Limb (tissue), 2 donors: ENCODE measurements around the gene PDE8A.

ENCODE experiments used
- DNase-seq, 2 donors: peaks; one replicate each; pipeline ENCODE4 v3.0.0-alpha.2; 2016; ENCODE audit errors: extremely low spot score in 2 of 2

Gene PDE8A

GRCh38 chr15:85086855-85087254 is 105.2 kb downstream of the PDE8A start:
- no peak for DNase-seq

DNA sequence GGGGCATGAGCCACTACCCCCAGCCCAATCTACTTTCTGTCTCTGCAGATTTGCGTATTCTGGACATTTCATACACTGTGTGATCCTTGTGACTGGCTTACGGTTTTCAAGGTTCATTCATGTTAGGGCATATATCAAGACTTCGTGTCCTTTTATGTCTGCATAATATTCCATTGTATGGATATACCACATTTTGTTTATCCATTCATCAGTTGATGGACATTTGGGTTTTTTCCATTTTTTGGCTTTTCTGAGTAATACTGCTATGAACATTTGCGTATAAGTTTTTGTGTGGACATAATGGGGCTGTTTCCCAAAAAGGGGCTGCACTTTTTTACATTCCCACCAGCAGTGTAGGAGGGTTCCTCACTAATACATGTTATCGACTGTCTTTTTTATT is 106.6 kb downstream of the PDE8A start:
- no peak for DNase-seq

- no peak for DNase-seq
Measured at GRCh38 chr15:85089929-85090597, 108.4 kb downstream of the PDE8A start.

GRCh38 chr15:85091990-85092389 is 110.3 kb downstream of the PDE8A start:
- no peak for DNase-seq

- DNase-seq = no peak
Measured at GRCh38 chr15:85094685-85095084, 113.0 kb downstream of the PDE8A start.

DNA sequence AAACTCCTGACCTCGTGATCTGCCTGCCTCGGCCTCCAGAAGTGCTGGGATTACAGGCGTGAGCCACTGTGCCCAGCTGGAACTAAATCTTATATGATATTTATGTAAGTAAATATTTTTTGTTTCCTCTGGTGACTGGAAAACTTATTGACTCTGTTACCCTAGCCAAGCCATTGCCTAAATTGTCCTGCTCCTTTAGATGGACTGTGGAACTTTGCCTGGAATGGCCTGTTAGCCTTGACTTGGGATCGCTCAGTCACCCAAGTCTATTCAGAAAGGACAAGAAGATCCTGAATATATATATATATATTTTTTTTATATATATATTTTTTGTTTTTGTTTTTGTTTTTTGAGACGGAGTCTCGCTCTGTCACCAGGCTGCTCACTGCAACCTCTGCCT is 113.9 kb downstream of the PDE8A start:
- DNase-seq = no peak

DNA sequence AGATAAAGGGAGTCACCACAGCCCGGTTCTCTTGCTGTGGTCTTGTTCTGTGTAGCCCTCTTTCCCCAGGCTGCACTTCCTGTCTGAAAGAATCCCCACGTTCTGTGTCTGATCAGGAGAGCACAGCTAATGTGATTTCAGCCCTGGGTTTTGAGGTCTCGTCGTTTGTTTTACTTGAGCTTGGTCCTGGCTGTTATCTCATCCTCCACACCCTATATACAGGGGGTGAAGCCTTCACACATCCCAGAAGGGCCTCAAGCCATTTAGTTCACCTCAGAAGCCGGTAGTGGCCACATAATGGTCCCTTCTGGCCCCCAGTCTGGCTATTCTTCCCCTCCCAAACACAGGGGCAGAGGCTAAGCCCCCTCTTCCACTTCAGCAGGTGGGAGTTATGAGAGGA is 115.6 kb downstream of the PDE8A start:
- DNase-seq = no peak

DNA sequence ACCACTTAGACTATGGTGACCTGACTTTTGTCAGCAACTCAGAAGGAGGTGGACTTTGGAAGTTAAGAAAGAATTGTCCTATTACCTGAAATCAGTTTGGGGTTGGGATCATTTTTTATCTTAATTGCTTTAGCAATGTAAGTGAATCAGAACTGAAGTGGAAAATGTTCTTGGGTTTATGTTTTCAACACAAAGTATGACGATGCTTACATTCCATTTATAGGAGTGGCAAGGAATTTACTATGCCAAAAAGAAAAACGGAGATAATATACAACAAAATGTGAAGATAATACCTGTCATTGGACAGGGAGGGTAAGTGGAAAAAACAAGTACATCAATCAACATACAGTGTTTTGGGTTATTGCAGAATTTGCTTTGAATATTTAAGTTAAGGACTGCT is 116.1 kb downstream of the PDE8A start:
- no peak for DNase-seq

DNA sequence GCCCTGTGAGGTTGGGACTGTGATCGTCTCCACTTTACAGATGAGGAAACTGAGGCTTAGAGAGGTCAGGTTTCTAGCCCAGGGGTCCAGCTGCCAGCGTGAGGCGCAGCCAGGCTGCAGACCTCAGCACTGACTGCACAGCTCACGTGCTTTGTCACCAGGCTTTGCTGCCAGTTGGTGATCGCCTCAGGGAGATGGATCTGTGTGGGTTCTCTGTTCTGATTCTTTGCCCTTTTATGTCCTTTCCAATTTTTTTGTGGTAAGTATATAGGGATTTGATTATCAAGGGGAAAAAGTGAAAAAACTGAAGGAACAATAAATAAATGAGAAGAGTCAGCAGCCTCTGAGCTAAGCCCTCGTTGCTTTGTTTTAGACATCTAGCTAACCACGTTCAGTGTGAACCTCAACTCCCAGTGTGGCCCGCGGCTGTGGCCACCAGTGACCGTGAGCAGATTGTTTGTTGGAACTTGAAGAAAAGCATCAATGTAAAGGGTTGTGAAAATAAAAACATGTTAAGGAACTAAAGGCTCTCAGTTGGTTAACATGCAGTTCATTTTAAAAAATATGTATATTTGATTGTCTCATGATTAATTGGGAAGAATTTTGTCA is 117.6 kb downstream of the PDE8A start:
- no peak for DNase-seq

DNA sequence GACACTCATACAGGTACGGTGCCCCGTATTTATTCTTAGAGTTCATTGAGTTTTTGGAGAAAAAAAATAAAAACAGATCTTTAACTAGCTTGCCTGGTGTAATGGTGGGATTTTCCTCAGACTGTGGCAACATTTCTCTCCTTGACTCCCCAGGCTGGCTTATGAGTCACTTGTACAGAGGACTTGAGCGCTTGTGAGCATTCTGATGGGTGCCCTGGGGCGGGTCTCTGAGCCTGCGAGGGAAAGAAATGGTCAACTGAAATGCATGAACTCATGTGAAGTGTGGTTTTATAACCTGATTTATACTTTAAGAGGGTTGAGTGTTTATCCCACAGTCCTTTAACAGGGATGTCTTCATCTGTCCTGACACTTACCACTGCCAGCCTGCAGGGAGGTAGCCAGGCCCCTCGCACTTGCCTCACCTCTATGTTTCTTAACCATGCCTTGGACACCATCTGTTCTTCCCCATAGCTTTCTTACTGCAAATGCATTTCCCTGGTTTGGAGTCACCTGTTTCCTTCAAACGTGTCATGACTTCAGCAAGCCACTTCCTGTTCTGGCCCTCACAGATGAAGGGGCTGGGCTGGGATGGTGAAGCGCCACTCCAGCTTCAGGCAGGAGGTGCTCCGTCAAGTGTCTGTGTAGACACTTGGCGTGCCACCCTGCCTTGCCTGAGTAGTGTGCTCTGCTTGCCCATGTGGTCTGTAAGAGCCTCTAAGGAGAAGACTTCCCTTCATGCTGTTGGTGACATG is 118.7 kb downstream of the PDE8A start:
- no peak for DNase-seq

GRCh38 chr15:85104584-85104983 is 122.9 kb downstream of the PDE8A start:
- no peak for DNase-seq

- DNase-seq = no peak
Measured at GRCh38 chr15:85108136-85108535, 126.5 kb downstream of the PDE8A start.

DNA sequence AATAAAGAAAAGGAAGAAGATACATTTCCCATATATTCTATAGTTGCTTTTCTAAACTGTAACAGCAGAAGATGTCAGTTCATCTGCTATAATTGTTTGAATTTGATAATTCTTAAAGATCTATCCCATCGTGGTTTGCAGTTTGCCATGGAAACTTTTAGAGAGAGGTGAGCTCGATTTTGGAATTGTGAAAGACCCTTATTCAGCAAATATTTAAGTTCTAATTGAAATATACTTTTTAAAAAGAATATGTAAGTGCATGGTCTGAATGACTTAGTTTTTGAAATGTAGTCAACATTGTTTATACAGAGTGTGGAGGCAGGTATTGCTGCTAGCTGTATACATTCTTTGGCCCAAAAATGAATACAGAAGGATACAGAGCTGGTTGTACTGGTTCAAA is 127.7 kb downstream of the PDE8A start:
- DNase-seq = no peak

DNA sequence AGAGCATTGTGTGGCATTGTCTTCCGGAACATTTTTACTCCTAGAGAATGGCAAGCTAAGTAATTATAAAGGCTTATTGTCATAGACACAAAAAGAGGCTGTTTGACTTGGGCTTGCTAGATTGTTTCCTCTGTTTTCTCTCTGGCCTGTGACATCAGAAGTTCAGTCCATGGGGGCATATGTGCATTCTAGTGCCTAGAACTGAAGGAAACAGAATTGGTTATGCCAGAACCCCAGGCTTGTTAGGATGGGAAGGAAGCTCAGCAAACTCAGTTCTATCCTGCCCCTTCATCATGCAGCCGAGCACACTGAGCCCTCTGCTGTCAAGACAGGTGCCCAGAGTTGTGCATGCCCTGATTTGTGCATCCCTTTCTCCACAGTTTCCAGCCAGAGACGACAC is 131.3 kb downstream of the PDE8A start:
- no peak for DNase-seq

DNA sequence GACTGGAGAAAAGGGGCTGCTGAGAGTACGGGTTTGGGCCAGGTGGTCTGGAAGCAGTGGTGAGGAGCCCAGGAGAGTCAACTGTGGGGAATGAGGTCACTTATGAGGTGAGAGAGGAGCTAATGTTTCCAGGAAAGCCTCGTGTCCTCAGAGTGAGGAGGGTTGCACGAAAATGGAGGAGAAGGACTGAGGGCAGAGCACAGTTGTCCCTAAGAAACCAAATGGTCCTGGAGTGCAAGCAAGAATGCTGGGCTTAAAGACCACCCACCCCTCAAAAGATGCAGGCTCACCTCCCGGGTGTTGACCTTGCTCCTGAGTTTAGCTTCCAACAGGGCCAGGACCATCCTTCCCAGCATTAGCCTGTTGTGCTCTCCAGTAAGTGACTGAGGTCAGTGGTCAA is 133.2 kb downstream of the PDE8A start:
- DNase-seq = no peak

DNA sequence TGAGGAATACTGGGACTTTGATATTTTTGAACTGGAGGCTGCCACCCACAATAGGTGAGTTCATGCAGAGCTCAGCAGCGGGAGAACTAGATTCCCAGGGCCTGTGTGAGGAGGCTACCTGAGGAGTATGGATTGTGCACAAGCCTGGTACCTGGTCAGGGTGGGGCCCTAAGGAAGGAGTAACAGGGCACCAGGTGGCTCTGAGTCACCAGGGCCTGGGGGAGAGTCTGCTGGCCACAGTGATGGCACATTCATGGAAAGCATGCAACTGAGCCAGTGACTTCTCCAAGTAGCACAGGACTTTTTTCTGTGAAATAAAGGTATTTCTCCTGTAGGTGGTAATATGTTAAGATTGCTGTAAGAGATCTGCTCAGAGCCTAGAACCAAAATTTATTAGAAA is 134.4 kb downstream of the PDE8A start:
- no peak for DNase-seq

- DNase-seq = no peak
Measured at GRCh38 chr15:85116494-85116893, 134.8 kb downstream of the PDE8A start.

DNA sequence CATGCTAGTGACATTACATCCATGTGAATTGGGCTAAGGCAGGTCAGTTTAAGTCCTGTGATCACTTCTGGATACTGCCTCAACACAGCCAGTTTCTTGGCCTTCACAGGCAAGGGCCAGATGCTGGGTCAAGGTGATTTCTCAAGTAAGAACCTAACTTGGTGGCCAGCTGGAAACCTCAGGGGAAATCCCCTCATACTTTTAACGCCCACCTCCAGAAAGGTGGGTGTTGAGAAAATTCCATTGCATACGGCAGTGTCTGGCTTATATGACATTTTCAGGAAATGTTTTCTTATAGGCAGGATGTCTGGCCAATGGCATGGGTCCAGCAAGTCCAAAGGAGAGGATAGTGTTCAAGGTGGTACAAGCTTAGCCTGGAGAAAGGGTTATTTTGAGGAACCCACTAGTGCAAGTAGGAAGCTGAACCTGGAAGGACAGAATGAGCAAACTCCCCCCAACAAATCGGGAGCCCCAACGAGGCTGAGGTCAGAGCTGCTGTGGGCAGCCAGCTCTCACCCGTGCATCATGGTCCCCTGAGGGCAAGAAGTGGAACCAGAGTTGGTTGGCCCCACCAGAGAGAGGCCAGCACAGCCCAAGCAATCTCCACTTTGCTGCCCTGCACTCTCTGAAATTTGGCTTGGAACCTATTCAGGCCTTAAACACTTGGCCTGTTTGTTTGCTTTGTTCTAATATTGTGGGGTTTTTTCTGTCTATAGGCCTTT is 135.4 kb downstream of the PDE8A start:
- no peak for DNase-seq

DNA sequence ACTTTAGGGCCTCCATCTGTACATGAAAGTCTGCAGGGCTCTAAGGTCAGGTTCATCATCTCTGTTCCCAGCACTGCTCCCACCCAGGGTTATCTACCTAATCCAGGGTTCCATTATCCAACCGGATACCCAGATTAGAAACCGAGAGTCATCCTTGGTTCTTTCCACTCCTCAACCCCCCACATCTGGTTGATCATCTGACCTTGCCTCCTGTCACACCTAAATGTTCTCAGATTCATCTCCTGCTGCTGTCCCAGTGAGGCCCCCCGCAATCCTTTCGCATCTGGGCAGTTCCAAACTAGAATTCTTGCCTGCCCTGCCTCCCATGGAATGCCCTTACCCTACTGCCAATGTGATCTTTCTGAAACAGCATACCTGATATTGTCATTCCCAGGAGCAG is 136.5 kb downstream of the PDE8A start:
- DNase-seq = no peak

- DNase-seq = no peak
Measured at GRCh38 chr15:85118581-85118980, 136.9 kb downstream of the PDE8A start.

- no peak for DNase-seq
Measured at GRCh38 chr15:85120351-85121113, 138.9 kb downstream of the PDE8A start.
